Hepatocyte (in vitro differentiated cells): Measurements from ENCODE around the gene UMAD1. TPM values are rescaled to one million over a fixed set of nuclear protein-coding genes. Genes with fewer than 3 reads are reported as not detected.

Experiments used
- DNase-seq: peaks from one replicate; pipeline ENCODE4 v3.0.0-alpha.2; 2016; ENCODE audit warnings: low spot score
- H2AFZ ChIP-seq: fragments of 200-600 bp; sonication (generic); 2 replicates; pipeline ENCODE4 v1.6.0; 2016; ENCODE audit warnings: antibody characterized with exemption, mild to moderate bottlenecking
- H3K27ac ChIP-seq: fragments of 200-600 bp; sonication (generic); 2 replicates; pipeline ENCODE4 v1.5.1; 2016; ENCODE audit warnings: mild to moderate bottlenecking
- H3K27me3 ChIP-seq: fragments of 200-600 bp; sonication (generic); 2 replicates; pipeline ENCODE4 v1.6.1; 2016
- H3K36me3 ChIP-seq: fragments of 200-600 bp; sonication (generic); replicated peaks from 2 replicates; pipeline ENCODE4 v1.5.1; 2016; ENCODE audit warnings: low read depth; ENCODE audit not compliant: insufficient read depth
- H3K4me1 ChIP-seq: fragments of 200-600 bp; sonication (generic); 2 replicates; pipeline ENCODE4 v1.5.1; 2016; ENCODE audit warnings: mild to moderate bottlenecking, moderate library complexity; ENCODE audit not compliant: insufficient read depth
- H3K4me2 ChIP-seq: fragments of 200-600 bp; sonication (generic); 2 replicates; pipeline ENCODE4 v1.6.0; 2016
- H3K4me3 ChIP-seq: fragments of 200-600 bp; sonication (generic); 2 replicates; pipeline ENCODE4 v1.5.1; 2016; ENCODE audit warnings: mild to moderate bottlenecking
- H3K79me2 ChIP-seq: fragments of 200-600 bp; sonication (generic); 2 replicates; pipeline ENCODE4 v1.6.0; 2017; ENCODE audit warnings: mild to moderate bottlenecking
- H3K9me2 ChIP-seq: fragments of 200-600 bp; sonication (generic); replicated peaks from 2 replicates; pipeline ENCODE4 v1.6.0; 2017; ENCODE audit warnings: mild to moderate bottlenecking; ENCODE audit not compliant: insufficient read depth
- H3K9me3 ChIP-seq: fragments of 200-600 bp; sonication (generic); 2 replicates; pipeline ENCODE4 v1.5.1; 2016; ENCODE audit warnings: low read depth, mild to moderate bottlenecking
- H4K20me1 ChIP-seq: fragments of 200-600 bp; sonication (generic); 2 replicates; pipeline ENCODE4 v1.6.0; 2016; ENCODE audit warnings: mild to moderate bottlenecking; ENCODE audit not compliant: insufficient read depth, poor library complexity, severe bottlenecking
- CTCF ChIP-seq: fragments of 200-600 bp; sonication (generic); IDR thresholded peaks from 2 replicates; pipeline ENCODE4 v1.5.1; 2016; ENCODE audit warnings: antibody characterized with exemption, mild to moderate bottlenecking; ENCODE audit not compliant: poor library complexity
- EZH2 ChIP-seq: fragments of 200-600 bp; sonication (generic); IDR thresholded peaks from 2 replicates; pipeline ENCODE4 v1.6.1; 2016; ENCODE audit warnings: antibody characterized with exemption, mild to moderate bottlenecking, borderline replicate concordance
- EZH2phosphoT487 ChIP-seq: fragments of 200-600 bp; sonication (generic); IDR thresholded peaks from one replicate; pipeline ENCODE4 v1.6.1; 2018; ENCODE audit warnings: antibody characterized with exemption, mild to moderate bottlenecking, low read depth, moderate library complexity; ENCODE audit not compliant: unreplicated experiment, severe bottlenecking
- WGBS: methylation state at CpG from one replicate; pipeline ENCODE4 v1.1.6; 2016; ENCODE audit warnings: low lambda C conversion rate; ENCODE audit errors: missing lambda C conversion rate; 5-methylcytosine and 5-hydroxymethylcytosine counted together
- polyA plus RNA-seq: library from polyadenylated mRNA; unstranded; fragments of >200 nt; fragmentation: Nextera tagmentation; extraction: Ambion mirVana; gene quantifications from 2 replicates; pipeline ENCODE4 v1.2.1, GENCODE V29; 2016
- total RNA-seq: library from RNA; depleted of rRNA; stranded (reverse); fragments of >200 nt; gene quantifications from 2 replicates; pipeline ENCODE4 v1.2.3, GENCODE V29; 2014

Gene UMAD1
- total and polyA plus RNA-seq, 2 experiments from 2014 or later, result 15.7 to 29.0 TPM

GRCh38 chr7:7702826-7703225, 62.3 kb downstream of the UMAD1 start:
- Histone ChIP-seq H3K9me2 (no peaks in the 10 kb centered on the region), H3K4me1 (peaks cover 17% of the 10 kb centered on the region), H3K4me3 (no peak overlapping the region), H2AFZ (no peak overlapping the region), H3K4me2 (no peak overlapping the region), H3K9me3 (no peaks in the 10 kb centered on the region), H3K79me2 (peaks cover 10% of the 10 kb centered on the region), H3K36me3 (no peaks in the 10 kb centered on the region), H4K20me1 (no peaks in the 10 kb centered on the region), H3K27me3 (no peaks in the 10 kb centered on the region), H3K27ac (no peak overlapping the region)
- TF ChIP-seq CTCF, result no peak
- TF ChIP-seq EZH2, result no peak
- TF ChIP-seq EZH2phosphoT487, result no peak
- no peak for DNase-seq
- 57% methylated on average over 4 of the region's 4 CpGs for WGBS

- Histone ChIP-seq H3K9me3 (no peaks in the 10 kb centered on the region), H3K9me2 (no peaks in the 10 kb centered on the region), H3K36me3 (no peaks in the 10 kb centered on the region), H3K4me2 (no peak overlapping the region), H3K4me1 (peaks cover 22% of the 10 kb centered on the region), H3K27me3 (no peaks in the 10 kb centered on the region), H4K20me1 (no peaks in the 10 kb centered on the region), H2AFZ (no peak overlapping the region), H3K4me3 (no peak overlapping the region), H3K27ac (no peak overlapping the region), H3K79me2 (peaks cover 10% of the 10 kb centered on the region)
- DNase-seq, result no peak
- 89% methylated on average over 7 of the region's 7 CpGs for WGBS
- TF ChIP-seq EZH2 (no peak), CTCF (no peak), EZH2phosphoT487 (no peak)
These were observed 62.9 kb downstream of the UMAD1 start for GRCh38 chr7:7703427-7703826.

- no peak overlapping the region for H3K4me3 ChIP-seq
- H3K9me3 ChIP-seq, result no peaks in the 10 kb centered on the region
- no peak for DNase-seq
- TF ChIP-seq CTCF, result no peak
- no peak for TF ChIP-seq EZH2
- TF ChIP-seq EZH2phosphoT487, result no peak
- no peaks in the 10 kb centered on the region for H3K27me3 ChIP-seq
- no peaks in the 10 kb centered on the region for H4K20me1 ChIP-seq
- H3K36me3 ChIP-seq, result no peaks in the 10 kb centered on the region
- H3K4me1 ChIP-seq, result peaks cover 27% of the 10 kb centered on the region
- H3K27ac ChIP-seq, result no peak overlapping the region
- H3K9me2 ChIP-seq, result no peaks in the 10 kb centered on the region
- WGBS, result 96% methylated on average over 4 of the region's 4 CpGs
- H3K4me2 ChIP-seq, result no peak overlapping the region
- no peak overlapping the region for H2AFZ ChIP-seq
- H3K79me2 ChIP-seq, result peaks cover 4% of the 10 kb centered on the region
These were observed 64.3 kb downstream of the UMAD1 start for GRCh38 chr7:7704867-7705266.

GRCh38 chr7:7705318-7705717, 64.8 kb downstream of the UMAD1 start:
- 87% methylated on average over 2 of the region's 2 CpGs for WGBS
- no peak overlapping the region for H3K27ac ChIP-seq
- peaks cover 27% of the 10 kb centered on the region for H3K4me1 ChIP-seq

More at GRCh38 chr7:7705318-7705717, 64.8 kb downstream of the UMAD1 start:
- TF ChIP-seq CTCF, result no peak
- TF ChIP-seq EZH2, result no peak
- no peak for TF ChIP-seq EZH2phosphoT487
- Histone ChIP-seq H3K9me2 (no peaks in the 10 kb centered on the region), H3K9me3 (no peaks in the 10 kb centered on the region), H2AFZ (no peak overlapping the region), H4K20me1 (no peaks in the 10 kb centered on the region), H3K36me3 (no peaks in the 10 kb centered on the region), H3K4me2 (no peak overlapping the region), H3K79me2 (peaks cover 4% of the 10 kb centered on the region), H3K27me3 (no peaks in the 10 kb centered on the region), H3K4me3 (no peak overlapping the region)
- DNase-seq, result no peak
